Liver (tissue), 3 donors: ENCODE results near the gene TMPRSS13.

Experiments
- CTCF ChIP-seq: fragments of 150-350 bp; IDR thresholded peaks from 2 replicates; pipeline ENCODE4 v1.5.1; 2017; ENCODE audit warnings: improper control_type of control experiment, low read depth, low read length; ENCODE audit not compliant: missing input control
- HNF4A ChIP-seq, 2 donors: conservative IDR thresholded peaks; 2 replicates each; pipeline ENCODE4 v1.6.1; 2016; ENCODE audit warnings: antibody characterized with exemption in 2 of 2, mild to moderate bottlenecking in 2 of 2
- MAX ChIP-seq: IDR thresholded peaks from 2 replicates; pipeline ENCODE4 v1.6.1; 2016; ENCODE audit warnings: antibody characterized with exemption
- RAD21 ChIP-seq, 2 donors: IDR thresholded peaks; 2 replicates each; pipeline ENCODE4 v1.6.1; 2016; ENCODE audit warnings: antibody characterized with exemption in 2 of 2, mild to moderate bottlenecking in 2 of 2
- REST ChIP-seq: IDR thresholded peaks from 2 replicates; pipeline ENCODE4 v1.6.1; 2016; ENCODE audit warnings: antibody characterized with exemption, mild to moderate bottlenecking
- TAF1 ChIP-seq: conservative IDR thresholded peaks from 2 replicates; pipeline ENCODE4 v1.6.1; 2016; ENCODE audit warnings: antibody characterized with exemption, mild to moderate bottlenecking
- YY1 ChIP-seq: IDR thresholded peaks from 2 replicates; pipeline ENCODE4 v1.6.1; 2016; ENCODE audit warnings: antibody characterized with exemption, mild to moderate bottlenecking
- ZBTB33 ChIP-seq: IDR thresholded peaks from 2 replicates; pipeline ENCODE4 v1.6.1; 2016; ENCODE audit warnings: antibody characterized with exemption
- donor health status: healthy.
- donor health status: healthy.

- TF ChIP-seq CTCF (no peak), RAD21 (IDR thresholded peaks at IDR 0.05) (no peak), REST (no peak), YY1 (no peak), MAX (no peak), ZBTB33 (no peak), HNF4A (conservative IDR thresholded peaks at IDR 0.05) (no peak), TAF1 (no peak)
Measured at GRCh38 chr11:117852309-117852708, 76.9 kb downstream of the TMPRSS13 start.
